KMS-11 (cell line): ENCODE results near the gene F11R.

ENCODE experiments used
- H2AFZ ChIP-seq: fragments of 200-600 bp; sonication (generic); 2 replicates; pipeline ENCODE4 v1.6.1; 2016; ENCODE audit warnings: antibody characterized with exemption, mixed run types, low read depth
- H3K27ac ChIP-seq: fragments of 200-600 bp; sonication (generic); 2 replicates; pipeline ENCODE4 v1.6.1; 2016; ENCODE audit warnings: mild to moderate bottlenecking, mixed run types
- H3K27me3 ChIP-seq: fragments of 200-600 bp; sonication (generic); 2 replicates; pipeline ENCODE4 v1.6.1; 2017; ENCODE audit warnings: mild to moderate bottlenecking, low read depth, mixed run types, moderate library complexity; ENCODE audit not compliant: insufficient read depth
- H3K36me3 ChIP-seq: fragments of 200-600 bp; sonication (generic); 2 replicates; pipeline ENCODE4 v1.6.1; 2017; ENCODE audit warnings: mild to moderate bottlenecking, mixed run types; ENCODE audit not compliant: insufficient read depth
- H3K4me1 ChIP-seq: fragments of 200-600 bp; sonication (generic); 2 replicates; pipeline ENCODE4 v1.6.1; 2016; ENCODE audit warnings: mild to moderate bottlenecking, low read depth, mixed run types; ENCODE audit not compliant: poor library complexity, severe bottlenecking
- H3K4me2 ChIP-seq: fragments of 200-600 bp; sonication (generic); 2 replicates; pipeline ENCODE4 v1.7.0; 2016; ENCODE audit warnings: mild to moderate bottlenecking, mixed run types
- H3K4me3 ChIP-seq: fragments of 200-600 bp; sonication (generic); IDR thresholded peaks from 2 replicates; pipeline ENCODE4 v1.6.1; 2017; ENCODE audit warnings: low read depth, low read length, mixed read lengths; ENCODE audit not compliant: insufficient read depth
- H3K79me2 ChIP-seq: fragments of 200-600 bp; sonication (generic); 2 replicates; pipeline ENCODE4 v1.6.1; 2016; ENCODE audit warnings: low read depth, mixed run types; ENCODE audit not compliant: insufficient read depth
- H3K9ac ChIP-seq: fragments of 200-600 bp; sonication (generic); 2 replicates; pipeline ENCODE4 v1.6.1; 2016; ENCODE audit warnings: mild to moderate bottlenecking, mixed run types
- H4K20me1 ChIP-seq: fragments of 200-600 bp; sonication (generic); 2 replicates; pipeline ENCODE4 v1.6.1; 2016; ENCODE audit warnings: mild to moderate bottlenecking, mixed run types; ENCODE audit not compliant: insufficient read depth
- TF ChIP-seq, protein P1 (sequence below): fragments of 200-600 bp; sonication (generic); conservative IDR thresholded peaks from 2 replicates; pipeline ENCODE4 v1.6.1; 2017; ENCODE audit warnings: low read depth, mild to moderate bottlenecking, antibody characterized with exemption, low read length, moderate library complexity, mixed read lengths

The F11R gene

GRCh38 chr1:161045736-161046604, 25.0 kb upstream of the F11R start, which contains the start of gene USF1:
Gene USF1 (minus strand): TSS chr1:161045977. CDS start chr1:161043275, 2,702 bp downstream.
- Histone ChIP-seq H3K27ac (peak within 1 kb of the TSS; percentile 74), H4K20me1 (no peaks in the 10 kb centered on the region), H3K4me3 (peak within 1 kb of the TSS; percentile 99), H3K9ac (peak within 1 kb of the TSS; percentile 70), H3K79me2 (peaks cover 25% of the 10 kb centered on the region), H3K4me1 (peaks cover 35% of the 10 kb centered on the region), H3K27me3 (no peaks in the 10 kb centered on the region), H3K36me3 (peaks cover 6% of the 10 kb centered on the region; the same call in 1 of the 2 replicates), H3K4me2 (peak within 1 kb of the TSS; percentile 63), H2AFZ (peak within 1 kb of the TSS; percentile 65)
- TF ChIP-seq, protein P1, sequence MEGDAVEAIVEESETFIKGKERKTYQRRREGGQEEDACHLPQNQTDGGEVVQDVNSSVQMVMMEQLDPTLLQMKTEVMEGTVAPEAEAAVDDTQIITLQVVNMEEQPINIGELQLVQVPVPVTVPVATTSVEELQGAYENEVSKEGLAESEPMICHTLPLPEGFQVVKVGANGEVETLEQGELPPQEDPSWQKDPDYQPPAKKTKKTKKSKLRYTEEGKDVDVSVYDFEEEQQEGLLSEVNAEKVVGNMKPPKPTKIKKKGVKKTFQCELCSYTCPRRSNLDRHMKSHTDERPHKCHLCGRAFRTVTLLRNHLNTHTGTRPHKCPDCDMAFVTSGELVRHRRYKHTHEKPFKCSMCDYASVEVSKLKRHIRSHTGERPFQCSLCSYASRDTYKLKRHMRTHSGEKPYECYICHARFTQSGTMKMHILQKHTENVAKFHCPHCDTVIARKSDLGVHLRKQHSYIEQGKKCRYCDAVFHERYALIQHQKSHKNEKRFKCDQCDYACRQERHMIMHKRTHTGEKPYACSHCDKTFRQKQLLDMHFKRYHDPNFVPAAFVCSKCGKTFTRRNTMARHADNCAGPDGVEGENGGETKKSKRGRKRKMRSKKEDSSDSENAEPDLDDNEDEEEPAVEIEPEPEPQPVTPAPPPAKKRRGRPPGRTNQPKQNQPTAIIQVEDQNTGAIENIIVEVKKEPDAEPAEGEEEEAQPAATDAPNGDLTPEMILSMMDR: no peak

- peaks cover 25% of the 10 kb centered on the region for H3K79me2 ChIP-seq
- no peaks in the 10 kb centered on the region for H4K20me1 ChIP-seq
- H2AFZ ChIP-seq: peak overlapping the region; percentile 65
- H3K27me3 ChIP-seq: no peaks in the 10 kb centered on the region
- peaks cover 6% of the 10 kb centered on the region; the same call in 1 of the 2 replicates for H3K36me3 ChIP-seq
- peak overlapping the region; percentile 99 for H3K4me3 ChIP-seq
- peaks cover 35% of the 10 kb centered on the region for H3K4me1 ChIP-seq
- peak overlapping the region; percentile 63 for H3K4me2 ChIP-seq
- peak overlapping the region; percentile 74 for H3K27ac ChIP-seq
- TF ChIP-seq, protein P1: no peak
- peak overlapping the region; percentile 70 for H3K9ac ChIP-seq
Measured at GRCh38 chr1:161044908-161045735, 24.2 kb upstream of the F11R start.

DNA sequence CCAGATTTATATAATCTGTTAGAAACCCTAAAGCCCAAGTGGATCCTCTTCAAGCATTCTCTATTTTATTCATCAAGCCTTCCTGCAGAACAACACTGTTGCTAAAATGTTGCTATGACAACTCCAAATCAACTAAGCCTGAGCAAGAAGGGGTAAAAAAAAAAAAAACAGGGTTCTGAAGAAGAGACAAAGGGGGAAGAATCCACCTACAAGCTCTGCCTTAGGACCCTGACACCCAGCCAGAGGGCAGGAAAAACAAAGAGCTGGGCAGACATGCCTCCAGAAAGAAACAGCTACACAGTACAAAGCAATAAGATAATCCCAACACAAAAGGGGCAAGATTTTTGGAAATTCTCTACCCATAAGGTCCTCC, 23.6 kb upstream of the F11R start:
- Histone ChIP-seq H3K27me3 (no peaks in the 10 kb centered on the region), H3K4me2 (peak overlapping the region; percentile 63), H3K9ac (peak overlapping the region; percentile 70; the same call in 1 of the 2 replicates), H4K20me1 (no peaks in the 10 kb centered on the region), H3K4me1 (peaks cover 40% of the 10 kb centered on the region), H2AFZ (peak overlapping the region; percentile 65), H3K79me2 (peaks cover 25% of the 10 kb centered on the region), H3K4me3 (peak overlapping the region; percentile 99), H3K27ac (peak overlapping the region; percentile 74), H3K36me3 (peaks cover 6% of the 10 kb centered on the region; the same call in 1 of the 2 replicates)
- TF ChIP-seq, protein P1: no peak

GRCh38 chr1:161039546-161039945, 18.6 kb upstream of the F11R start:
- Histone ChIP-seq H3K4me3 (no peak overlapping the region), H3K4me2 (peak overlapping the region; percentile 86), H3K79me2 (peaks cover 14% of the 10 kb centered on the region), H3K9ac (no peak overlapping the region; the same call in 1 of the 2 replicates), H4K20me1 (no peaks in the 10 kb centered on the region), H3K36me3 (peaks cover 6% of the 10 kb centered on the region; the same call in 1 of the 2 replicates), H3K27me3 (no peaks in the 10 kb centered on the region), H2AFZ (no peak overlapping the region), H3K27ac (peak overlapping the region; percentile 10; the same call in 1 of the 2 replicates), H3K4me1 (peaks cover 40% of the 10 kb centered on the region)
- TF ChIP-seq, protein P1: no peak; the same call in none of the 2 replicates
